ENCODE results near the gene ATP6V0E2.

- no peak for TF ChIP-seq PHF8 (IDR thresholded peaks at IDR 0.05; ENCODE audit: borderline replicate concordance, low read depth)
- TF ChIP-seq CBX8 (IDR thresholded peaks at IDR 0.05), result no peak
- TF ChIP-seq, protein P1, sequence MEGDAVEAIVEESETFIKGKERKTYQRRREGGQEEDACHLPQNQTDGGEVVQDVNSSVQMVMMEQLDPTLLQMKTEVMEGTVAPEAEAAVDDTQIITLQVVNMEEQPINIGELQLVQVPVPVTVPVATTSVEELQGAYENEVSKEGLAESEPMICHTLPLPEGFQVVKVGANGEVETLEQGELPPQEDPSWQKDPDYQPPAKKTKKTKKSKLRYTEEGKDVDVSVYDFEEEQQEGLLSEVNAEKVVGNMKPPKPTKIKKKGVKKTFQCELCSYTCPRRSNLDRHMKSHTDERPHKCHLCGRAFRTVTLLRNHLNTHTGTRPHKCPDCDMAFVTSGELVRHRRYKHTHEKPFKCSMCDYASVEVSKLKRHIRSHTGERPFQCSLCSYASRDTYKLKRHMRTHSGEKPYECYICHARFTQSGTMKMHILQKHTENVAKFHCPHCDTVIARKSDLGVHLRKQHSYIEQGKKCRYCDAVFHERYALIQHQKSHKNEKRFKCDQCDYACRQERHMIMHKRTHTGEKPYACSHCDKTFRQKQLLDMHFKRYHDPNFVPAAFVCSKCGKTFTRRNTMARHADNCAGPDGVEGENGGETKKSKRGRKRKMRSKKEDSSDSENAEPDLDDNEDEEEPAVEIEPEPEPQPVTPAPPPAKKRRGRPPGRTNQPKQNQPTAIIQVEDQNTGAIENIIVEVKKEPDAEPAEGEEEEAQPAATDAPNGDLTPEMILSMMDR (IDR thresholded peaks at IDR 0.05), result no peak
- TF ChIP-seq KDM5A (IDR thresholded peaks at IDR 0.05), result no peak
Measured at GRCh38 chr7:149884016-149884415, 10.2 kb downstream of the ATP6V0E2 start.
